Loucy (cell line): Measurements from ENCODE around the gene LYSMD4.

Experiments
- H2AFZ ChIP-seq: fragments of 200-600 bp; sonication (generic); 2 replicates; pipeline ENCODE4 v1.6.0; 2016; ENCODE audit warnings: antibody characterized with exemption, mild to moderate bottlenecking, low read length, moderate library complexity
- H3F3A ChIP-seq: fragments of 200-600 bp; 2 replicates; pipeline ENCODE4 v1.6.0; 2016; ENCODE audit warnings: antibody characterized with exemption, low read depth, mild to moderate bottlenecking
- H3K27me3 ChIP-seq: fragments of 200-600 bp; sonication (generic); 2 replicates; pipeline ENCODE4 v1.6.1; 2014; ENCODE audit warnings: low read length, mild to moderate bottlenecking; ENCODE audit not compliant: insufficient read depth, poor library complexity, severe bottlenecking
- H3K36me3 ChIP-seq: fragments of 200-600 bp; sonication (generic); 2 replicates; pipeline ENCODE4 v1.6.1; 2016; ENCODE audit warnings: low read length; ENCODE audit not compliant: insufficient read depth
- H3K4me1 ChIP-seq: fragments of 200-600 bp; sonication (generic); 2 replicates; pipeline ENCODE4 v1.5.1; 2014; ENCODE audit warnings: low read length, mild to moderate bottlenecking; ENCODE audit not compliant: insufficient read depth, poor library complexity, severe bottlenecking
- H3K4me2 ChIP-seq: fragments of 200-600 bp; sonication (generic); 2 replicates; pipeline ENCODE4 v1.6.0; 2014; ENCODE audit warnings: antibody characterized with exemption, low read length, low read depth, mild to moderate bottlenecking; ENCODE audit not compliant: poor library complexity, severe bottlenecking
- H3K4me3 ChIP-seq: fragments of 200-600 bp; sonication (generic); 2 replicates; pipeline ENCODE4 v1.5.1; 2014; ENCODE audit warnings: low read length, mild to moderate bottlenecking, mixed read lengths; ENCODE audit not compliant: poor library complexity, severe bottlenecking
- H3K79me2 ChIP-seq: fragments of 200-600 bp; sonication (generic); 2 replicates; pipeline ENCODE4 v1.6.1; 2014; ENCODE audit warnings: low read length; ENCODE audit not compliant: insufficient read depth
- H3K9ac ChIP-seq: fragments of 200-600 bp; sonication (generic); 2 replicates; pipeline ENCODE4 v1.6.0; 2014; ENCODE audit warnings: mild to moderate bottlenecking, low read depth, low read length, moderate library complexity; ENCODE audit not compliant: poor library complexity, severe bottlenecking
- H3K9me2 ChIP-seq: fragments of 200-600 bp; sonication (generic); replicated peaks from 2 replicates; pipeline ENCODE4 v1.6.1; 2016; ENCODE audit warnings: low read depth, low read length, mixed read lengths
- H3K9me3 ChIP-seq: fragments of 200-600 bp; sonication (generic); 2 replicates; pipeline ENCODE4 v1.6.1; 2014; ENCODE audit warnings: mild to moderate bottlenecking, antibody characterized with exemption, low read length, low read depth; ENCODE audit not compliant: insufficient read depth
- H4K20me1 ChIP-seq: fragments of 200-600 bp; sonication (generic); 2 replicates; pipeline ENCODE4 v1.6.0; 2014; ENCODE audit warnings: antibody characterized with exemption, low read length, mild to moderate bottlenecking; ENCODE audit not compliant: insufficient read depth, poor library complexity, severe bottlenecking
- CTCF ChIP-seq: fragments of 200-600 bp; sonication (generic); conservative IDR thresholded peaks from 2 replicates; pipeline ENCODE4 v1.5.1; 2014; ENCODE audit warnings: mild to moderate bottlenecking, antibody characterized with exemption, low read length
- EZH2phosphoT487 ChIP-seq: fragments of 200-600 bp; IDR thresholded peaks from 2 replicates; pipeline ENCODE4 v1.6.1; 2018; ENCODE audit warnings: antibody characterized with exemption, mild to moderate bottlenecking, moderate library complexity, borderline replicate concordance

Gene LYSMD4

GRCh38 chr15:99731336-99732123 is 1.7 kb downstream of the LYSMD4 start:
- peak overlapping the region; percentile 70 for H3K4me2 ChIP-seq
- no peak overlapping the region for H3K9ac ChIP-seq

GRCh38 chr15:99729920-99730319 is 3.3 kb downstream of the LYSMD4 start:
- Histone ChIP-seq H3K36me3 (no peaks in the 10 kb centered on the region), H3K9me3 (no peaks in the 10 kb centered on the region), H3K4me1 (peaks cover 4% of the 10 kb centered on the region), H3K4me3 (no peak overlapping the region), H2AFZ (no peak overlapping the region), H3F3A (no peaks in the 10 kb centered on the region), H3K9me2 (no peaks in the 10 kb centered on the region), H3K79me2 (no peaks in the 10 kb centered on the region), H3K27me3 (no peaks in the 10 kb centered on the region), H3K9ac (no peak overlapping the region), H3K4me2 (no peak overlapping the region), H4K20me1 (no peaks in the 10 kb centered on the region)
- TF ChIP-seq CTCF (peak; percentile 76), EZH2phosphoT487 (no peak)

More at GRCh38 chr15:99731336-99732123, 1.7 kb downstream of the LYSMD4 start:
- no peak for TF ChIP-seq CTCF
- TF ChIP-seq EZH2phosphoT487, result no peak
- H3K79me2 ChIP-seq, result no peaks in the 10 kb centered on the region
- H3K9me3 ChIP-seq, result no peaks in the 10 kb centered on the region
- H3K4me3 ChIP-seq, result no peak overlapping the region
- H2AFZ ChIP-seq, result no peak overlapping the region
- no peaks in the 10 kb centered on the region for H3K27me3 ChIP-seq
- no peaks in the 10 kb centered on the region for H4K20me1 ChIP-seq
- no peaks in the 10 kb centered on the region for H3K36me3 ChIP-seq
- H3K9me2 ChIP-seq, result no peaks in the 10 kb centered on the region
- H3F3A ChIP-seq, result no peaks in the 10 kb centered on the region
- H3K4me1 ChIP-seq, result peaks cover 4% of the 10 kb centered on the region

DNA sequence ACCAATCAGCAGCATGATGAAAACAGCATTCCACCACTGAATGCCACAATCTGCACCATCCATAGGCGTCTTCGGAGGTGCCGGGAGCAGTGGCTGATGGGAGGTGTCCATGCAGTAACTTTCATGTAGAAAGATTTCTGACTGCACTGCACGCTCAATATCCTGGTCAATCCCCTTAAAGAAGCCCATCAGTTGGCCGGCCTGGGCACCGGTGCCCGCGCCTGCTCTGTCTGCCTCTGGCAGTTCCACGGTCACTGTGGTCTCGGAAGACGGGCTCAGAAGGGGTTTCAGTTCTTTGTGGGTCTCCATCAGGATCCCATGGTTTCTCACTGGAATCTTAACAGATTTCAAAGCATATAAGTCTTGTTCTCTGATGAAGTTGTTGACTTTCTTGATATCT is 3.9 kb downstream of the LYSMD4 start:
- Histone ChIP-seq H3K27me3 (no peaks in the 10 kb centered on the region), H3K36me3 (no peaks in the 10 kb centered on the region), H3K9ac (no peak overlapping the region), H3F3A (no peaks in the 10 kb centered on the region), H3K9me2 (no peaks in the 10 kb centered on the region), H3K4me3 (no peak overlapping the region), H4K20me1 (no peaks in the 10 kb centered on the region), H3K79me2 (no peaks in the 10 kb centered on the region), H3K4me2 (no peak overlapping the region), H2AFZ (no peak overlapping the region), H3K9me3 (no peaks in the 10 kb centered on the region), H3K4me1 (peaks cover 4% of the 10 kb centered on the region)
- TF ChIP-seq CTCF (no peak), EZH2phosphoT487 (no peak)
